ENCODE measurements around the gene PPA1. TPM values are rescaled to one million over a fixed set of nuclear protein-coding genes. Genes with fewer than 3 reads are reported as not detected.

PPA1 gene
- total and polyA plus RNA-seq, 12 donors: 47.1 to 139 (median 69.9) TPM

DNA sequence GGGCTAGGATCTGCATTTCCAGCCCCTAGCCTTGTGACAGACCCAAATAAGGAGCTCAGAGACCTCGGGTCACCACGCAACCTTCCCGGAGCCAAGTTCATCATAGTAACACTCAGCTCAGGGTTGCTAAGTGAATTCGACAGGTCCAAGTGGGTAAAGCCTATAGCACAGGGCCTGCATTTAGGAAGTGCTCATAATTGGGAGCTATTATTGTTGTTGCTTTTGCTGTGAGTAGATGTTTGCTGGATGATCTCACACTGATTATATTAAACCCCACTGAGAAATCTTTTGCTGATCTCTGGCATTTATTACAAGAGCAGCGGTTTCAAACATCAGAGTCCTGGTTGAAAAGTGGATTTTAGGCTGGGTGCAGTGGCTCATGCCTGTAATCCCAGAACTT lies 42.6 kb downstream of the PPA1 start:
- H3K4me1 ChIP-seq: peaks cover 0 to 52% (median 17%) of the 10 kb centered on the region in 9 donors
- TF ChIP-seq, protein P1, sequence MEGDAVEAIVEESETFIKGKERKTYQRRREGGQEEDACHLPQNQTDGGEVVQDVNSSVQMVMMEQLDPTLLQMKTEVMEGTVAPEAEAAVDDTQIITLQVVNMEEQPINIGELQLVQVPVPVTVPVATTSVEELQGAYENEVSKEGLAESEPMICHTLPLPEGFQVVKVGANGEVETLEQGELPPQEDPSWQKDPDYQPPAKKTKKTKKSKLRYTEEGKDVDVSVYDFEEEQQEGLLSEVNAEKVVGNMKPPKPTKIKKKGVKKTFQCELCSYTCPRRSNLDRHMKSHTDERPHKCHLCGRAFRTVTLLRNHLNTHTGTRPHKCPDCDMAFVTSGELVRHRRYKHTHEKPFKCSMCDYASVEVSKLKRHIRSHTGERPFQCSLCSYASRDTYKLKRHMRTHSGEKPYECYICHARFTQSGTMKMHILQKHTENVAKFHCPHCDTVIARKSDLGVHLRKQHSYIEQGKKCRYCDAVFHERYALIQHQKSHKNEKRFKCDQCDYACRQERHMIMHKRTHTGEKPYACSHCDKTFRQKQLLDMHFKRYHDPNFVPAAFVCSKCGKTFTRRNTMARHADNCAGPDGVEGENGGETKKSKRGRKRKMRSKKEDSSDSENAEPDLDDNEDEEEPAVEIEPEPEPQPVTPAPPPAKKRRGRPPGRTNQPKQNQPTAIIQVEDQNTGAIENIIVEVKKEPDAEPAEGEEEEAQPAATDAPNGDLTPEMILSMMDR (IDR thresholded peaks at IDR 0.05): no peak
- 50 to 67% methylated on average over 5 of the region's 5 CpGs for WGBS, 2 donors
- intact Hi-C loops (cut with DNase I): no loop called here
- H3K9me3 ChIP-seq: no peaks in the 10 kb centered on the region
- no peaks in the 10 kb centered on the region for H3K36me3 ChIP-seq
- no peak overlapping the region for H3K4me3 ChIP-seq
- H3K27me3 ChIP-seq: no peaks in the 10 kb centered on the region
- peak overlapping the region in 1 of 10 donors; percentile 51 for H3K27ac ChIP-seq
- ATAC-seq: peak in 2 of 8 donors; percentile 12 to 19
- DNase-seq: no peak

DNA sequence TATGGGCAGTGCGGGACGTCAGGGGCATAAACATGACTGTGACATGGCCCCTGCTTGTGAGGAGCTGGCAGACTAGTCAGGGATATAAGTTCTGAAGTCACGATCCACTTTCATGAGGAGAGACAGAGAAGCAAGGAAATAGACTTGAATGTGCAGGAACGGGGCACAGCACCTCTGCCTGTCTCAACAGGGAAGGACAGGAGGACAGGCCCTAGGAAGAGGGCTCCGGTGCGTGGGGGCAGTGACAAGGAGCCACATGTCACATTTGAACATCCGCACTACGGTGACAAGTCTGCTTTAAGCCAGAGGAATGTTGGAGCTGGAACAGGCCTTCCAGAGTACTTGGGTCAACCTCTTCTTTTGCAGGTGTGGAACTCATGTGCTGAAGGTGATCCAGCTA lies 43.1 kb downstream of the PPA1 start:
- WGBS, 2 donors: 86 to 91% methylated on average over 8 of the region's 8 CpGs
- intact Hi-C loops (cut with DNase I): no loop called here
- Histone ChIP-seq H3K36me3 (no peaks in the 10 kb centered on the region), H3K9me3 (no peaks in the 10 kb centered on the region), H3K27ac (peak overlapping the region in 1 of 10 donors; percentile 51), H3K4me1 (peaks cover 0 to 52% (median 17%) of the 10 kb centered on the region in 9 donors), H3K4me3 (no peak overlapping the region), H3K27me3 (no peaks in the 10 kb centered on the region)
- TF ChIP-seq, protein P1 (IDR thresholded peaks at IDR 0.05): no peak
- ATAC-seq (no peak), DNase-seq (no peak)

DNA sequence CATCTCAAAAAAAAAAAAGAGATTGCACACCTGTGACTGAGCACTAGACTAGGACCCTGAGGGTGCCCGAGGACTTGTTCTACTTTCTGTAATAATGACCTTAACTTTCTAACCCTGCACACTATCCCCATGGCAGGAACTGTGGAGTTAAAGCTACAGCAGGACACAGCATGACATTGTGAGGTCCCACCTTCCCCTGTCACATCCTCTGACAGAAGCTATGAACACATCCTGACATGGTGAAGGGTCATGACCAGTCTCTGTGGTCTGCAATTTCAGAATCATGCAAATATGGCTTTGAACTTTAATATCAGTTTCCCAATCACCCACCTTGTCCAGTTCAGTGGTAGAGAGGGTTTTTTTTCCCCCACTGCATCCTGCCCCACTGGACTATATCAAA lies 44.5 kb downstream of the PPA1 start:
- Histone ChIP-seq H3K27me3 (no peaks in the 10 kb centered on the region), H3K9me3 (no peaks in the 10 kb centered on the region), H3K4me1 (peaks cover 0 to 40% (median 17%) of the 10 kb centered on the region in 9 donors), H3K36me3 (no peaks in the 10 kb centered on the region), H3K27ac (no peak overlapping the region), H3K4me3 (no peak overlapping the region)
- WGBS, 2 donors: 70 to 96% methylated on average over 1 of the region's 1 CpG
- TF ChIP-seq, protein P1 (IDR thresholded peaks at IDR 0.05): no peak
- DNase-seq: no peak
- no peak for ATAC-seq
- intact Hi-C loops (cut with DNase I): no loop called here

DNA sequence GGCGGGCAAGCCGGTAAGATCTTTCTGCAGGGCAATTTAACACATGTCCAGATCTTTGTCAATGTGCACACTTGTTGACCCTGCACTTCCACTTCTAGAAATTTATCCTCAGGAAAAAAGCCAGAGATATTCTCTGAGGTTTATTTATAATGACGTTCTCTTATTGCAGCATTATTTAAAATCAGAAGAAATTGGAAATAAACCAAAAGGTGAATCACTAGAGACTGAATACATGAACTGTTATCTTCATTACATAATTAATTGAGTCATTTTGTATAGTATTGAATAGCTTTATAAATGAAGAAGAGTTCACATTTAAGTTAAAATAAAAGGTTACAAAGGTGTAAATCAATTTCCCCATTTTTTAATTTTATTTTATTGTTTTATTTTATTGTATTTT lies 46.7 kb downstream of the PPA1 start:
- no peak for ATAC-seq
- no peaks in the 10 kb centered on the region for H3K9me3 ChIP-seq
- no peak overlapping the region for H3K4me3 ChIP-seq
- peaks cover 0 to 18% (median 10%) of the 10 kb centered on the region in 9 donors for H3K4me1 ChIP-seq
- WGBS, 2 donors: 79 to 84% methylated on average over 3 of the region's 3 CpGs
- intact Hi-C loops (cut with DNase I): no loop called here
- TF ChIP-seq, protein P1 (IDR thresholded peaks at IDR 0.05): no peak
- peaks cover 0 to 4% (median 0%) of the 10 kb centered on the region in 7 donors for H3K27me3 ChIP-seq
- no peak for DNase-seq
- no peak overlapping the region for H3K27ac ChIP-seq
- no peaks in the 10 kb centered on the region for H3K36me3 ChIP-seq

All from heart right ventricle (tissue), 16 donors.